Keratinocyte (primary cell): ENCODE data around the gene PPWD1. TPM values are rescaled to one million over a fixed set of nuclear protein-coding genes. Genes with fewer than 3 reads are reported as not detected.

ENCODE experiments used
- DNase-seq: peaks from one replicate; pipeline ENCODE4 v3.0.0-alpha.2; 2011; ENCODE audit warnings: low read depth, missing footprints, low spot score
- FAIRE-seq: peaks from 2 replicates; lab custom pipeline; 2011; peaks lifted over from hg19 to GRCh38; lab: Jason Lieb, UNC
- H2AFZ ChIP-seq: 2 replicates; pipeline ENCODE4 v1.6.0; 2012; ENCODE audit warnings: low read length, control low read depth, inconsistent platforms; ENCODE audit not compliant: control insufficient read depth
- H3K27ac ChIP-seq: 2 replicates; pipeline ENCODE4 v1.5.1; 2011; ENCODE audit warnings: low read length; ENCODE audit not compliant: control insufficient read depth, insufficient read depth
- H3K27me3 ChIP-seq: 3 replicates; pipeline ENCODE4 v1.6.0; 2011; ENCODE audit warnings: low read length; ENCODE audit not compliant: control insufficient read depth, insufficient read depth; ENCODE audit errors: extremely low read depth
- H3K36me3 ChIP-seq, 2 experiments: 2 replicates in 1 of 2; 3 replicates in 1 of 2; pipeline ENCODE4 v1.5.1; 2011; ENCODE audit warnings: low read length in 2 of 2, mild to moderate bottlenecking in 1 of 2; ENCODE audit not compliant: control insufficient read depth in 2 of 2, insufficient read depth in 2 of 2; ENCODE audit errors: extremely low read depth in 1 of 2
- H3K4me1 ChIP-seq: 3 replicates; pipeline ENCODE4 v1.5.1; 2011; ENCODE audit warnings: low read length; ENCODE audit not compliant: control insufficient read depth, insufficient read depth; ENCODE audit errors: extremely low read depth
- H3K4me2 ChIP-seq: 3 replicates; pipeline ENCODE4 v1.6.0; 2011; ENCODE audit warnings: low read depth, low read length; ENCODE audit not compliant: control insufficient read depth, insufficient read depth; ENCODE audit errors: extremely low read depth
- H3K4me3 ChIP-seq, 3 experiments: fragments of 200-600 bp in 1 of 3; sonication (generic) in 1 of 3; 2 replicates in 2 of 3; 3 replicates in 1 of 3; pipeline ENCODE4 v1.5.1; 2011 to 2016; ENCODE audit warnings: low read length in 3 of 3, mild to moderate bottlenecking in 3 of 3, control low read depth in 2 of 3, inconsistent platforms in 1 of 3, low read depth in 1 of 3, mixed read lengths in 1 of 3, mixed run types in 1 of 3, moderate library complexity in 1 of 3; ENCODE audit not compliant: control insufficient read depth in 2 of 3, insufficient read depth in 2 of 3; ENCODE audit errors: extremely low read depth in 1 of 3
- H3K79me2 ChIP-seq: 2 replicates; pipeline ENCODE4 v1.6.0; 2012; ENCODE audit warnings: low read length; ENCODE audit not compliant: control insufficient read depth, insufficient read depth
- H3K9ac ChIP-seq: 3 replicates; pipeline ENCODE4 v1.6.0; 2011; ENCODE audit warnings: low read length; ENCODE audit not compliant: control insufficient read depth, insufficient read depth; ENCODE audit errors: extremely low read depth
- H3K9me1 ChIP-seq: 3 replicates; pipeline ENCODE4 v1.6.0; 2011; ENCODE audit warnings: low read length; ENCODE audit not compliant: control insufficient read depth, insufficient read depth; ENCODE audit errors: extremely low read depth
- H3K9me3 ChIP-seq: 2 replicates; pipeline ENCODE4 v1.5.1; 2012; ENCODE audit warnings: low read depth, low read length; ENCODE audit not compliant: control insufficient read depth
- H4K20me1 ChIP-seq: 3 replicates; pipeline ENCODE4 v1.6.0; 2011; ENCODE audit warnings: low read length; ENCODE audit not compliant: control insufficient read depth, insufficient read depth; ENCODE audit errors: extremely low read depth
- CTCF ChIP-seq, 3 experiments: IDR thresholded peaks in 1 of 3; conservative IDR thresholded peaks in 1 of 3; optimal IDR thresholded peaks in 1 of 3; 2 replicates in 2 of 3; 3 replicates in 1 of 3; pipeline versions ENCODE3 to v1.5.1; 2011; ENCODE audit warnings: low read length in 3 of 3, mild to moderate bottlenecking in 3 of 3, moderate library complexity in 2 of 3, control low read depth in 1 of 3, inconsistent platforms in 1 of 3; ENCODE audit not compliant: insufficient read depth in 2 of 3; ENCODE audit errors: extremely low read depth in 1 of 3
- EZH2 ChIP-seq: IDR thresholded peaks from one replicate; pipeline ENCODE4 v1.6.1; 2012; ENCODE audit warnings: inconsistent platforms, mild to moderate bottlenecking, low read length, moderate library complexity
- dilution Hi-C: fragments of 300-500 bp; cut with MboI; formaldehyde crosslinking; loops from one replicate; pipeline ENCODE4 v1.7.0; 2020; ENCODE audit warnings: low sequenced_read_pairs; ENCODE audit not compliant: extremely low pct_ligation_motif_present
- polyA plus RNA-seq, 5 experiments: library from polyadenylated mRNA; depleted of rRNA in 3 of 5; stranded (reverse) in 3 of 5; stranded (forward) in 1 of 5; unstranded in 1 of 5; fragments of >200 nt; gene quantifications; 1 replicate in 1 of 5; 2 replicates in 3 of 5; 3 replicates in 1 of 5; pipeline versions ENCODE4 v1.2.1 to v1.2.3, GENCODE V29; 2011 to 2012; ENCODE audit warnings: missing spikeins in 2 of 5, low read depth in 1 of 5, low replicate concordance in 1 of 5

Gene PPWD1
- polyA plus RNA-seq, 1 donor (not counting 4 experiments of a cell fraction or from before 2014, with no cell fraction given): 18.3 TPM

GRCh38 chr5:65624571-65625555 is 61.8 kb downstream of the PPWD1 start, which contains the start of the genes SHLD3 and TRAPPC13:
Gene SHLD3, plus strand, starts transcription at chr5:65625027. Its CDS starts 4,561 bp downstream, at chr5:65629588.
Gene TRAPPC13, plus strand, starts transcription at chr5:65625027. Its CDS starts 34 bp downstream, at chr5:65625061.
- dilution Hi-C loops: no loop called here
- peak within 1 kb of the TSS; percentile 97 for H3K9ac ChIP-seq
- peak; percentile 46 for DNase-seq
- peaks cover 0 to 6% of the 10 kb centered on the region in 2 experiments for H3K36me3 ChIP-seq
- no peaks in the 10 kb centered on the region for H3K27me3 ChIP-seq
- TF ChIP-seq EZH2: no peak
- TF ChIP-seq CTCF (optimal IDR thresholded peaks at IDR 0.05 in 1 of 3, IDR thresholded peaks at IDR 0.05 in 1 of 3, conservative IDR thresholded peaks at IDR 0.05 in 1 of 3; ENCODE audit: extremely low read depth in 1 of 3, insufficient read depth in 2 of 3, low read length in 3 of 3): no peak
- peak within 1 kb of the TSS; percentile 66 to 99 (median 98) for H3K4me3 ChIP-seq
- H2AFZ ChIP-seq: peak within 1 kb of the TSS; percentile 100
- no peaks in the 10 kb centered on the region for H3K9me3 ChIP-seq
- peak within 1 kb of the TSS; percentile 86 for H3K27ac ChIP-seq
- H3K4me2 ChIP-seq: peak within 1 kb of the TSS; percentile 99
- H3K9me1 ChIP-seq: no peaks in the 10 kb centered on the region
- H3K79me2 ChIP-seq: peaks cover 78% of the 10 kb centered on the region
- peak; percentile 84 for FAIRE-seq
- peaks cover 17% of the 10 kb centered on the region for H3K4me1 ChIP-seq
- H4K20me1 ChIP-seq: peaks cover 2% of the 10 kb centered on the region

- DNase-seq: no peak
- Histone ChIP-seq H3K4me2 (peak overlapping the region; percentile 99), H3K79me2 (peaks cover 71% of the 10 kb centered on the region), H3K4me1 (peaks cover 17% of the 10 kb centered on the region), H3K27me3 (no peaks in the 10 kb centered on the region), H3K36me3 (peaks cover 0 to 6% of the 10 kb centered on the region in 2 experiments), H2AFZ (peak overlapping the region; percentile 34), H3K9ac (peak overlapping the region; percentile 97), H3K9me3 (no peaks in the 10 kb centered on the region), H4K20me1 (peaks cover 2% of the 10 kb centered on the region), H3K4me3 (peak overlapping the region; percentile 66 to 99 (median 98)), H3K27ac (peak overlapping the region; percentile 86), H3K9me1 (no peaks in the 10 kb centered on the region)
- TF ChIP-seq CTCF (optimal IDR thresholded peaks at IDR 0.05 in 1 of 3, IDR thresholded peaks at IDR 0.05 in 1 of 3, conservative IDR thresholded peaks at IDR 0.05 in 1 of 3; ENCODE audit: extremely low read depth in 1 of 3, insufficient read depth in 2 of 3, low read length in 3 of 3) (no peak), EZH2 (no peak)
- FAIRE-seq: no peak
- dilution Hi-C loops: no loop called here
Measured at GRCh38 chr5:65625743-65626142, 62.6 kb downstream of the PPWD1 start.
